Esophagus muscularis mucosa (tissue), 4 donors: ENCODE results near the gene PHF5A. TPM values are rescaled to one million over a fixed set of nuclear protein-coding genes. Genes with fewer than 3 reads are reported as not detected.

Source experiments
- DNase-seq: peaks from one replicate; pipeline ENCODE4 v3.0.0-alpha.2; 2017; ENCODE audit errors: extremely low spot score
- H3K27ac ChIP-seq, 4 donors: fragments of 200-600 bp; sonication (generic); replicated peaks in 1 of 4; 1 replicate in 3 of 4; 2 replicates in 1 of 4; pipeline ENCODE4 v1.5.1; 2016 to 2019; ENCODE audit warnings: mild to moderate bottlenecking in 1 of 4
- H3K27me3 ChIP-seq, 4 donors: fragments of 200-600 bp; sonication (generic); one replicate each; pipeline versions ENCODE4 v1.5.1 to v1.6.0; 2016 to 2019
- H3K36me3 ChIP-seq, 4 donors: fragments of 200-600 bp; sonication (generic); one replicate each; pipeline ENCODE4 v1.5.1; 2016 to 2019
- H3K4me1 ChIP-seq, 4 donors: fragments of 200-600 bp; sonication (generic); one replicate each; pipeline ENCODE4 v1.5.1; 2016 to 2019
- H3K4me3 ChIP-seq, 4 donors: fragments of 200-600 bp; sonication (generic); 1 replicate in 2 of 4; 2 replicates in 2 of 4; pipeline ENCODE4 v1.5.1; 2016 to 2019; ENCODE audit warnings: mild to moderate bottlenecking in 4 of 4, moderate library complexity in 1 of 4
- H3K9me3 ChIP-seq, 4 donors: fragments of 200-600 bp; sonication (generic); 1 replicate in 3 of 4; 2 replicates in 1 of 4; pipeline ENCODE4 v1.5.1; 2016 to 2019
- EP300 ChIP-seq: sonication (generic); formaldehyde crosslinking; IDR thresholded peaks from one replicate; pipeline ENCODE4 v1.6.1; 2017; ENCODE audit warnings: antibody characterized with exemption
- POLR2A ChIP-seq: fragments of 450-650 bp; IDR thresholded peaks from one replicate; pipeline ENCODE4 v1.6.1; 2017; ENCODE audit warnings: antibody characterized with exemption, moderate library complexity, mild to moderate bottlenecking, low read depth
- POLR2AphosphoS5 ChIP-seq, 2 donors: sonication (generic); formaldehyde crosslinking; IDR thresholded peaks; one replicate each; pipeline ENCODE4 v1.6.1; 2017; ENCODE audit warnings: antibody characterized with exemption in 2 of 2
- WGBS: methylation state at CpG from one replicate; pipeline ENCODE4 v1.1.5; 2018; 5-methylcytosine and 5-hydroxymethylcytosine counted together
- intact Hi-C: fragments of 100-400 bp; cut with DNase I; formaldehyde crosslinking; loops from one replicate; pipeline ENCODE4 v1.15.1; 2023
- total RNA-seq, 4 donors: library from RNA; depleted of rRNA; stranded (reverse); fragments of >200 nt; gene quantifications; one replicate each; pipeline versions ENCODE4 v1.1.0 to v1.2.1, GENCODE V29; 2016
- TF ChIP-seq, protein P1 (sequence below), 3 experiments: fragments of 200-600 bp in 2 of 3; fragments of 450-650 bp in 1 of 3; sonication (generic) in 2 of 3; IDR thresholded peaks; one replicate each; pipeline ENCODE4 v1.5.1; 2017 to 2019; ENCODE audit warnings: antibody characterized with exemption in 3 of 3, mild to moderate bottlenecking in 2 of 3, moderate library complexity in 1 of 3

PHF5A gene
- total RNA-seq, 4 donors from 2014 or later = 36.5 to 46.1 (median 42.2) TPM

- no peak for TF ChIP-seq POLR2A
- 63% methylated on average over 5 of the region's 5 CpGs for WGBS
- intact Hi-C loops = loop anchor here (5.0 kb wide), 1 partner anchor 41 kb away; no protein-coding TSS in a partner anchor
- peak overlapping the region; percentile 75 to 80 (median 80) for H3K27ac ChIP-seq
- no peaks in the 10 kb centered on the region for H3K9me3 ChIP-seq
- no peak overlapping the region for H3K4me3 ChIP-seq
- no peaks in the 10 kb centered on the region for H3K27me3 ChIP-seq
- DNase-seq = no peak
- H3K4me1 ChIP-seq = peaks cover 44 to 66% (median 61%) of the 10 kb centered on the region in 4 donors
- peaks cover 26 to 97% (median 89%) of the 10 kb centered on the region in 4 donors for H3K36me3 ChIP-seq
Measured at GRCh38 chr22:41513391-41513790, 44.9 kb upstream of the PHF5A start.

GRCh38 chr22:41512421-41513194 lies 44.1 kb upstream of the PHF5A start:
- no peak for DNase-seq
- intact Hi-C loops = loop anchor here (5.0 kb wide), 1 partner anchor 40 kb away; no protein-coding TSS in a partner anchor
- TF ChIP-seq POLR2A = no peak
- TF ChIP-seq POLR2AphosphoS5 (IDR thresholded peaks at IDR 0.05) = peak; percentile 5 to 75
- no peaks in the 10 kb centered on the region for H3K9me3 ChIP-seq
- H3K27ac ChIP-seq = peak overlapping the region; percentile 75 to 80 (median 80)
- no peaks in the 10 kb centered on the region for H3K27me3 ChIP-seq
- no peak overlapping the region for H3K4me3 ChIP-seq
- 62% methylated on average over 14 of the region's 17 CpGs for WGBS
- peaks cover 29 to 98% (median 91%) of the 10 kb centered on the region in 4 donors for H3K36me3 ChIP-seq
- H3K4me1 ChIP-seq = peaks cover 51 to 67% (median 62%) of the 10 kb centered on the region in 4 donors

DNA sequence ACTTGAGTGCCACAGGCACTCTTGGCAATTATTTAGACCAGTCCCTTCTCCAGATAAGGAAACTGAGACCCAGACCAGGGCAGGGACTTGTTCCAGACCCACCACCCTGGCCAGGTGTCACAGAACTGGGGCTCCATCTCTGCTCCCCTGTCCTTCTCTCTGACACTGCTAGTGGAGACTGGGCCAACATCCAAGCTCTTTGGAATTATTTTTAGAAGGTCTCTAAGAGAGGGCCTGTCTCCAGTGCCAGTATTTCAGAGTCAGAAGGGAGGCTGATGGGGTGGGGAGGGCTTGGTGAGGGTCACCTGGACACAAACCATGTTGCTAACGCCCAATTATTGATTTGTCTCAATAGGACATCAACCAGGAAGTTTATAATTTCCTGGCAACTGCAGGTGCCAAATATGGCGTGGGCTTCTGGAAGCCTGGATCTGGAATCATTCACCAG lies 43.1 kb upstream of the PHF5A start:
- Histone ChIP-seq H3K9me3 (no peaks in the 10 kb centered on the region), H3K4me1 (peaks cover 55 to 72% (median 62%) of the 10 kb centered on the region in 4 donors), H3K4me3 (no peak overlapping the region), H3K27me3 (no peaks in the 10 kb centered on the region), H3K36me3 (peaks cover 29 to 95% (median 85%) of the 10 kb centered on the region in 4 donors), H3K27ac (peak overlapping the region; percentile 75 to 80 (median 80))
- peak in 1 of 2 donors; percentile 30 for TF ChIP-seq POLR2AphosphoS5 (IDR thresholded peaks at IDR 0.05)
- TF ChIP-seq, protein P1, sequence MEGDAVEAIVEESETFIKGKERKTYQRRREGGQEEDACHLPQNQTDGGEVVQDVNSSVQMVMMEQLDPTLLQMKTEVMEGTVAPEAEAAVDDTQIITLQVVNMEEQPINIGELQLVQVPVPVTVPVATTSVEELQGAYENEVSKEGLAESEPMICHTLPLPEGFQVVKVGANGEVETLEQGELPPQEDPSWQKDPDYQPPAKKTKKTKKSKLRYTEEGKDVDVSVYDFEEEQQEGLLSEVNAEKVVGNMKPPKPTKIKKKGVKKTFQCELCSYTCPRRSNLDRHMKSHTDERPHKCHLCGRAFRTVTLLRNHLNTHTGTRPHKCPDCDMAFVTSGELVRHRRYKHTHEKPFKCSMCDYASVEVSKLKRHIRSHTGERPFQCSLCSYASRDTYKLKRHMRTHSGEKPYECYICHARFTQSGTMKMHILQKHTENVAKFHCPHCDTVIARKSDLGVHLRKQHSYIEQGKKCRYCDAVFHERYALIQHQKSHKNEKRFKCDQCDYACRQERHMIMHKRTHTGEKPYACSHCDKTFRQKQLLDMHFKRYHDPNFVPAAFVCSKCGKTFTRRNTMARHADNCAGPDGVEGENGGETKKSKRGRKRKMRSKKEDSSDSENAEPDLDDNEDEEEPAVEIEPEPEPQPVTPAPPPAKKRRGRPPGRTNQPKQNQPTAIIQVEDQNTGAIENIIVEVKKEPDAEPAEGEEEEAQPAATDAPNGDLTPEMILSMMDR (IDR thresholded peaks at IDR 0.05) = no peak
- no peak for TF ChIP-seq EP300
- intact Hi-C loops = loop anchor here (5.0 kb wide), 1 partner anchor 39 kb away; no protein-coding TSS in a partner anchor
- DNase-seq = no peak
- WGBS = 33% methylated on average over 2 of the region's 2 CpGs

- no peaks in the 10 kb centered on the region for H3K9me3 ChIP-seq
- H3K4me1 ChIP-seq = peaks cover 73 to 91% (median 80%) of the 10 kb centered on the region in 4 donors
- no peak for TF ChIP-seq EP300
- TF ChIP-seq, protein P1 (IDR thresholded peaks at IDR 0.05) = peak in 1 of 3 experiments; percentile 14
- peaks cover 19 to 94% (median 74%) of the 10 kb centered on the region in 4 donors for H3K36me3 ChIP-seq
- H3K4me3 ChIP-seq = no peak overlapping the region
- DNase-seq = no peak
- H3K27ac ChIP-seq = peak overlapping the region; percentile 55 to 79 (median 60)
- WGBS = 67% methylated on average over 2 of the region's 12 CpGs
- intact Hi-C loops = no loop called here
- no peaks in the 10 kb centered on the region for H3K27me3 ChIP-seq
Measured at GRCh38 chr22:41508770-41509170, 40.3 kb upstream of the PHF5A start.

GRCh38 chr22:41507330-41508063 lies 39.0 kb upstream of the PHF5A start:
- Histone ChIP-seq H3K27me3 (no peaks in the 10 kb centered on the region), H3K36me3 (peaks cover 22 to 93% (median 72%) of the 10 kb centered on the region in 4 donors), H3K4me1 (peaks cover 64 to 80% (median 68%) of the 10 kb centered on the region in 4 donors), H3K27ac (peak overlapping the region; percentile 45 to 60 (median 56)), H3K4me3 (no peak overlapping the region), H3K9me3 (no peaks in the 10 kb centered on the region)
- no peak for TF ChIP-seq POLR2AphosphoS5 (IDR thresholded peaks at IDR 0.05)
- TF ChIP-seq POLR2A = no peak
- TF ChIP-seq EP300 = no peak
- DNase-seq = no peak
- intact Hi-C loops = no loop called here
- 83% methylated on average over 19 of the region's 23 CpGs for WGBS
